ENCODE results near the gene STUM.

- TF ChIP-seq EP300 (IDR thresholded peaks at IDR 0.05; ENCODE audit: borderline replicate concordance in 1 of 2, low read depth in 1 of 2, low read length in 1 of 2) (no peak), PBX3 (IDR thresholded peaks at IDR 0.05) (no peak), REST (IDR thresholded peaks at IDR 0.05; ENCODE audit: low read depth, low read length) (no peak), CTCF (IDR thresholded peaks at IDR 0.05) (no peak), POLR2AphosphoS5 (IDR thresholded peaks at IDR 0.05; ENCODE audit: low read depth, low read length) (no peak), NFIC (IDR thresholded peaks at IDR 0.05; ENCODE audit: borderline replicate concordance) (no peak), ELF1 (IDR thresholded peaks at IDR 0.05) (no peak), NRF1 (IDR thresholded peaks at IDR 0.05; ENCODE audit: low read depth, low read length) (no peak), RFX5 (IDR thresholded peaks at IDR 0.05; ENCODE audit: low read length) (no peak), TEAD4 (IDR thresholded peaks at IDR 0.05; ENCODE audit: borderline replicate concordance, insufficient read depth) (no peak), ZBTB33 (IDR thresholded peaks at IDR 0.05; ENCODE audit: borderline replicate concordance, low read depth) (no peak)
These were observed 102.6 kb downstream of the STUM start for GRCh38 chr1:226651041-226651731.
